H1 (cell line): ENCODE data around the gene PRSS38. TPM values are rescaled to one million over a fixed set of nuclear protein-coding genes. Genes with fewer than 3 reads are reported as not detected.

Experiments
- CTCF ChIA-PET: fragments of 300-600 bp; sonication (Branson Sonifier 250); formaldehyde crosslinking; loops from one replicate; lab custom pipeline; 2021; ENCODE audit not compliant: partially characterized antibody; lab: Charles Lee
- POLR2A ChIA-PET: fragments of 300-600 bp; sonication (Branson Sonifier 250); formaldehyde crosslinking; loops from one replicate; lab custom pipeline; 2021; ENCODE audit warnings: inconsistent platforms; ENCODE audit not compliant: partially characterized antibody; lab: Charles Lee
- DNase-seq, 2 experiments: peaks; one replicate each; pipeline versions ENCODE4 v3.0.0 to v3.0.0-alpha.2; 2010 to 2022; ENCODE audit warnings: low spot score in 2 of 2, low read depth in 1 of 2, mixed read lengths in 1 of 2
- FAIRE-seq: peaks from 2 replicates; lab custom pipeline; 2011; peaks lifted over from hg19 to GRCh38; lab: Jason Lieb, UNC
- H2AFZ ChIP-seq: 2 replicates; pipeline ENCODE4 v1.8.1; 2012; ENCODE audit warnings: low read length, inconsistent platforms
- H2AK5ac ChIP-seq: 2 replicates; pipeline ENCODE4 v1.6.1; 2013; ENCODE audit warnings: low read depth, low read length
- H2BK120ac ChIP-seq: replicated peaks from 2 replicates; pipeline ENCODE3; 2013; ENCODE audit warnings: low read depth, low read length, inconsistent platforms
- H2BK12ac ChIP-seq: 2 replicates; pipeline ENCODE4 v1.6.1; 2013; ENCODE audit warnings: low read depth, low read length
- H2BK15ac ChIP-seq: 2 replicates; pipeline ENCODE4 v1.6.1; 2013; ENCODE audit warnings: low read length
- H2BK20ac ChIP-seq: 2 replicates; pipeline ENCODE4 v1.6.1; 2013; ENCODE audit warnings: low read length
- H2BK5ac ChIP-seq: 2 replicates; pipeline ENCODE4 v1.6.1; 2013; ENCODE audit warnings: low read depth, low read length
- H3K14ac ChIP-seq: 2 replicates; pipeline ENCODE4 v1.6.1; 2013; ENCODE audit warnings: inconsistent platforms; ENCODE audit not compliant: insufficient read length
- H3K18ac ChIP-seq: 2 replicates; pipeline ENCODE4 v1.6.1; 2013; ENCODE audit warnings: low read length; ENCODE audit errors: extremely low read depth
- H3K23ac ChIP-seq: 2 replicates; pipeline ENCODE4 v1.6.1; 2013; ENCODE audit warnings: inconsistent platforms; ENCODE audit not compliant: insufficient read length
- H3K23me2 ChIP-seq: 2 replicates; pipeline ENCODE4 v1.6.1; 2013; ENCODE audit warnings: low read depth, low read length
- H3K27ac ChIP-seq: 2 replicates; pipeline ENCODE4 v1.6.1; 2011; ENCODE audit warnings: low read depth, low read length, inconsistent platforms
- H3K27me3 ChIP-seq, 4 experiments: replicated peaks in 1 of 4; 1 replicate in 1 of 4; 2 replicates in 3 of 4; pipeline versions ENCODE4 v1.6.1 to v1.8.1; 2011 to 2013; ENCODE audit warnings: low read length in 3 of 4, mild to moderate bottlenecking in 3 of 4, inconsistent platforms in 2 of 4, mixed read lengths in 2 of 4, moderate library complexity in 1 of 4; ENCODE audit not compliant: control insufficient read depth in 3 of 4, insufficient read depth in 3 of 4; ENCODE audit errors: extremely low read depth in 1 of 4
- H3K36me3 ChIP-seq, 4 experiments: 2 replicates each; pipeline versions ENCODE4 v1.6.1 to v1.8.1; 2011 to 2013; ENCODE audit warnings: mild to moderate bottlenecking in 4 of 4, low read length in 3 of 4, moderate library complexity in 2 of 4, control low read depth in 1 of 4, inconsistent platforms in 1 of 4; ENCODE audit not compliant: insufficient read depth in 4 of 4, control insufficient read depth in 2 of 4
- H3K4ac ChIP-seq: replicated peaks from 2 replicates; pipeline ENCODE3; 2013; ENCODE audit warnings: low read length, low read depth, mixed read lengths, inconsistent platforms; ENCODE audit not compliant: insufficient read length
- H3K4me1 ChIP-seq, 4 experiments: replicated peaks in 1 of 4; 1 replicate in 1 of 4; 2 replicates in 3 of 4; pipeline versions ENCODE4 v1.6.1 to v1.8.1; 2011 to 2013; ENCODE audit warnings: low read length in 3 of 4, inconsistent platforms in 2 of 4, mixed read lengths in 1 of 4; ENCODE audit not compliant: insufficient read depth in 4 of 4, control insufficient read depth in 3 of 4
- H3K4me2 ChIP-seq, 2 experiments: 2 replicates each; pipeline versions ENCODE4 v1.6.1 to v1.8.1; 2011 to 2013; ENCODE audit warnings: low read depth in 2 of 2, low read length in 2 of 2, control low read depth in 1 of 2, inconsistent platforms in 1 of 2, mild to moderate bottlenecking in 1 of 2; ENCODE audit not compliant: insufficient read depth in 1 of 2
- H3K4me3 ChIP-seq, 4 experiments: fragments of 200-600, 300-600 bp in 1 of 4; sonication (generic), shearing (Covaris generic), sonication (Bioruptor Twin) in 1 of 4; 2 replicates each; pipeline versions ENCODE4 v1.5.1 to v1.8.1; 2011 to 2016; ENCODE audit warnings: low read length in 4 of 4, low read depth in 3 of 4, control low read depth in 2 of 4, inconsistent platforms in 2 of 4, mild to moderate bottlenecking in 2 of 4, mixed read lengths in 1 of 4, moderate library complexity in 1 of 4; ENCODE audit not compliant: insufficient read depth in 2 of 4; ENCODE audit errors: extremely low read depth in 1 of 4
- H3K56ac ChIP-seq: replicated peaks from 2 replicates; pipeline ENCODE3; 2013; ENCODE audit warnings: low read depth, mild to moderate bottlenecking, mixed read lengths, low read length, inconsistent platforms; ENCODE audit not compliant: insufficient read length
- H3K79me1 ChIP-seq: 2 replicates; pipeline ENCODE4 v1.6.1; 2013; ENCODE audit warnings: low read depth, low read length, control low read depth
- H3K79me2 ChIP-seq, 2 experiments: 2 replicates each; pipeline versions ENCODE4 v1.6.1 to v1.8.1; 2012 to 2013; ENCODE audit warnings: low read length in 2 of 2, mild to moderate bottlenecking in 2 of 2, inconsistent platforms in 1 of 2; ENCODE audit not compliant: insufficient read depth in 2 of 2, control insufficient read depth in 1 of 2
- H3K9ac ChIP-seq, 4 experiments: replicated peaks in 1 of 4; 1 replicate in 1 of 4; 2 replicates in 3 of 4; pipeline versions ENCODE4 v1.6.1 to v1.8.1; 2011 to 2013; ENCODE audit warnings: low read depth in 3 of 4, low read length in 3 of 4, control low read depth in 2 of 4, mild to moderate bottlenecking in 2 of 4, moderate library complexity in 2 of 4, inconsistent platforms in 1 of 4; ENCODE audit errors: extremely low read depth in 1 of 4
- H3K9me3 ChIP-seq, 2 experiments: 2 replicates each; pipeline versions ENCODE4 v1.6.1 to v1.8.1; 2012 to 2013; ENCODE audit warnings: mild to moderate bottlenecking in 2 of 2, moderate library complexity in 2 of 2, control low read depth in 1 of 2, inconsistent platforms in 1 of 2, low read depth in 1 of 2, low read length in 1 of 2, mixed read lengths in 1 of 2; ENCODE audit not compliant: insufficient read depth in 2 of 2
- H4K20me1 ChIP-seq, 2 experiments: replicated peaks in 1 of 2; 2 replicates each; pipeline versions ENCODE3 to v1.8.1; 2011 to 2013; ENCODE audit warnings: inconsistent platforms in 2 of 2, low read length in 2 of 2, mild to moderate bottlenecking in 1 of 2; ENCODE audit not compliant: insufficient read depth in 2 of 2, control insufficient read depth in 1 of 2
- H4K5ac ChIP-seq: 2 replicates; pipeline ENCODE4 v1.6.1; 2013; ENCODE audit warnings: low read length, low read depth, mixed read lengths, inconsistent platforms; ENCODE audit not compliant: insufficient read length
- H4K8ac ChIP-seq: 2 replicates; pipeline ENCODE4 v1.8.0; 2013; ENCODE audit warnings: mild to moderate bottlenecking, moderate library complexity, low read length, inconsistent platforms; ENCODE audit not compliant: insufficient read depth; ENCODE audit errors: extremely low read depth
- H4K91ac ChIP-seq: replicated peaks from 2 replicates; pipeline ENCODE3; 2013; ENCODE audit warnings: low read length, mixed read lengths, inconsistent platforms; ENCODE audit not compliant: insufficient read length
- ASH2L ChIP-seq: fragments of 200-600, 300-600 bp; sonication (generic); IDR thresholded peaks from one replicate; pipeline ENCODE4 v1.7.1; 2017; ENCODE audit warnings: low read length
- GABPA ChIP-seq: IDR thresholded peaks from 2 replicates; pipeline ENCODE4 v1.6.1; 2011; ENCODE audit warnings: mild to moderate bottlenecking, low read length, moderate library complexity, borderline replicate concordance; ENCODE audit not compliant: insufficient read depth
- HDAC2 ChIP-seq, 2 experiments: fragments of 300-600 bp in 1 of 2; sonication (generic) in 1 of 2; IDR thresholded peaks; 2 replicates each; pipeline ENCODE4 v1.6.1; 2011 to 2012; ENCODE audit warnings: low read depth in 2 of 2, low read length in 2 of 2, mild to moderate bottlenecking in 2 of 2, moderate library complexity in 2 of 2, borderline replicate concordance in 1 of 2, inconsistent platforms in 1 of 2
- POLR2A ChIP-seq, 2 experiments: IDR thresholded peaks; 1 replicate in 1 of 2; 2 replicates in 1 of 2; pipeline ENCODE4 v1.6.1; 2011; ENCODE audit warnings: low read depth in 2 of 2, low read length in 2 of 2, mild to moderate bottlenecking in 2 of 2; ENCODE audit errors: control extremely low read depth in 1 of 2
- POLR2AphosphoS5 ChIP-seq: IDR thresholded peaks from 2 replicates; pipeline ENCODE4 v1.6.1; 2011; ENCODE audit warnings: low read depth, low read length
- YY1 ChIP-seq: IDR thresholded peaks from 2 replicates; pipeline ENCODE4 v1.6.1; 2011; ENCODE audit warnings: low read depth, mild to moderate bottlenecking, low read length
- WGBS, 2 experiments: shearing (Covaris generic) in 1 of 2; methylation state at CpG; one replicate each; pipeline versions ENCODE4 v1.1.6 to v1.1.7; 2013 to 2015; ENCODE audit warnings: low lambda C conversion rate in 2 of 2, mixed read lengths in 2 of 2, inconsistent platforms in 1 of 2, low coverage in 1 of 2, missing lambda C conversion rate in 1 of 2; ENCODE audit not compliant: insufficient replicate concordance in 2 of 2, insufficient coverage in 1 of 2, insufficient read length in 1 of 2; ENCODE audit errors: extremely low coverage in 1 of 2, missing lambda C conversion rate in 1 of 2; 5-methylcytosine and 5-hydroxymethylcytosine counted together
- polyA plus RNA-seq, 7 experiments: library from polyadenylated mRNA; depleted of rRNA in 3 of 7; stranded (reverse) in 5 of 7; unstranded in 2 of 7; fragments of >200 nt in 5 of 7; fragments of 200-250 nt in 2 of 7; gene quantifications; 1 replicate in 5 of 7; 2 replicates in 1 of 7; 4 replicates in 1 of 7; pipeline versions ENCODE4 v1.2.1 to v1.2.3, GENCODE V29; 2011 to 2013; ENCODE audit warnings: missing spikeins in 2 of 7, mixed read lengths in 2 of 7
- total RNA-seq: library from RNA; stranded (reverse); fragmentation: NEBNext Ultra II Directional; extraction: Animal tissue kit (Norgen Biotek cat#: 25700); gene quantifications from 2 replicates; pipeline ENCODE4 v1.2.1, GENCODE V29; 2021

Gene PRSS38
- total and polyA plus RNA-seq, 2 of the 8 experiments (the other 6 are each of a cell fraction or from before 2014, with no cell fraction given) = not detected

- Histone ChIP-seq H4K5ac (no peak overlapping the region), H3K36me3 (peaks cover 0 to 10% (median 0%) of the 10 kb centered on the region in 4 experiments; a peak in 1 of 8 replicates), H3K14ac (no peak overlapping the region), H3K23ac (no peak overlapping the region), H3K4ac (no peak overlapping the region), H4K8ac (no peak overlapping the region), H3K56ac (no peak overlapping the region), H2BK15ac (no peak overlapping the region), H3K23me2 (no peaks in the 10 kb centered on the region), H3K27ac (no peak overlapping the region), H3K27me3 (no peaks in the 10 kb centered on the region), H3K4me2 (no peak overlapping the region), H2AFZ (no peak overlapping the region), H4K91ac (no peak overlapping the region), H3K79me2 (no peaks in the 10 kb centered on the region), H3K18ac (no peak overlapping the region), H2BK12ac (no peak overlapping the region), H3K4me3 (no peak overlapping the region), H3K79me1 (peaks cover 8% of the 10 kb centered on the region), H3K9ac (no peak overlapping the region), H2AK5ac (no peak overlapping the region)
- ChIA-PET POLR2A (no interaction called here), CTCF (interaction anchor here (2.9 kb wide), 1 partner anchor 14 kb away, joined by 16 read pairs; no protein-coding TSS in a partner anchor)
- no peak for FAIRE-seq
- 84% methylated on average over 11 of the region's 11 CpGs; no CpG with 5 or more reads in 1 of the 2 experiments for WGBS, 2 experiments
- no peak for DNase-seq
- no peak for TF ChIP-seq YY1
- TF ChIP-seq POLR2A (IDR thresholded peaks at IDR 0.05; ENCODE audit: control extremely low read depth in 1 of 2, low read depth in 2 of 2, low read length in 2 of 2) = no peak
- no peak for TF ChIP-seq ASH2L
- TF ChIP-seq HDAC2 (IDR thresholded peaks at IDR 0.05; ENCODE audit: borderline replicate concordance in 1 of 2, low read depth in 2 of 2, low read length in 2 of 2) = no peak
- TF ChIP-seq GABPA = no peak
- TF ChIP-seq POLR2AphosphoS5 = no peak
- TF ChIP-seq, all 59 proteins: peak for 0
- Histone ChIP-seq H2BK5ac (no peak overlapping the region), H4K20me1 (peaks cover 0 to 21% of the 10 kb centered on the region in 2 experiments), H2BK20ac (no peak overlapping the region), H3K4me1 (no peaks in the 10 kb centered on the region), H2BK120ac (no peak overlapping the region), H3K9me3 (no peaks in the 10 kb centered on the region)
Measured at GRCh38 chr1:227777156-227777555, 38.3 kb upstream of the PRSS38 start.
